ENCODE results near the gene ZSWIM3.

Gene ZSWIM3

GRCh38 chr20:45821947-45822346 lies 35.5 kb upstream of the ZSWIM3 start:
- ATAC-seq: no peak
- TF ChIP-seq BACH2 (CRISPR knock-in tag; IDR thresholded peaks at IDR 0.05; ENCODE audit: borderline replicate concordance): no peak
- TF ChIP-seq PATZ1 (CRISPR knock-in tag; IDR thresholded peaks at IDR 0.05; ENCODE audit: borderline replicate concordance): no peak
- no peak for TF ChIP-seq ISL1 (CRISPR knock-in tag; IDR thresholded peaks at IDR 0.05)
- no peak for TF ChIP-seq ESRRG (CRISPR knock-in tag; IDR thresholded peaks at IDR 0.05)
- TF ChIP-seq CREB5 (CRISPR knock-in tag; IDR thresholded peaks at IDR 0.05; ENCODE audit: low read depth): no peak
- TF ChIP-seq ZFP3 (CRISPR knock-in tag; IDR thresholded peaks at IDR 0.05): no peak
- no peak for TF ChIP-seq TOX (CRISPR knock-in tag; IDR thresholded peaks at IDR 0.05; ENCODE audit: borderline replicate concordance)

GRCh38 chr20:45822857-45823256 lies 34.6 kb upstream of the ZSWIM3 start:
- peak; percentile 75 for ATAC-seq
- TF ChIP-seq ZFP30 (CRISPR knock-in tag; IDR thresholded peaks at IDR 0.05) (no peak), ZNF70 (CRISPR knock-in tag; IDR thresholded peaks at IDR 0.05) (no peak), PATZ1 (CRISPR knock-in tag; IDR thresholded peaks at IDR 0.05; ENCODE audit: borderline replicate concordance) (no peak), ZNF565 (CRISPR knock-in tag; conservative IDR thresholded peaks at IDR 0.05; ENCODE audit: low read depth) (no peak), CSDC2 (CRISPR knock-in tag; IDR thresholded peaks at IDR 0.05) (no peak), RARB (CRISPR knock-in tag; IDR thresholded peaks at IDR 0.05) (no peak), POU6F1 (CRISPR knock-in tag; IDR thresholded peaks at IDR 0.05; ENCODE audit: borderline replicate concordance, low read depth) (no peak), ZNF8 (CRISPR knock-in tag; IDR thresholded peaks at IDR 0.05) (no peak), SNAI2 (CRISPR knock-in tag; IDR thresholded peaks at IDR 0.05) (no peak)

- ATAC-seq: no peak
- TF ChIP-seq ZFP30 (CRISPR knock-in tag; IDR thresholded peaks at IDR 0.05): no peak
- TF ChIP-seq ZNF565 (CRISPR knock-in tag; conservative IDR thresholded peaks at IDR 0.05; ENCODE audit: low read depth): no peak
- TF ChIP-seq POU6F1 (CRISPR knock-in tag; IDR thresholded peaks at IDR 0.05; ENCODE audit: borderline replicate concordance, low read depth): no peak
- no peak for TF ChIP-seq CSRNP3 (CRISPR knock-in tag; IDR thresholded peaks at IDR 0.05)
- TF ChIP-seq TCF4 (CRISPR knock-in tag; IDR thresholded peaks at IDR 0.05; ENCODE audit: borderline replicate concordance): no peak
- TF ChIP-seq CSDC2 (CRISPR knock-in tag; IDR thresholded peaks at IDR 0.05): no peak
- TF ChIP-seq CREB5 (CRISPR knock-in tag; IDR thresholded peaks at IDR 0.05; ENCODE audit: low read depth): no peak
- TF ChIP-seq GLIS3 (CRISPR knock-in tag; IDR thresholded peaks at IDR 0.05): no peak
- TF ChIP-seq ZC3H10 (CRISPR knock-in tag; IDR thresholded peaks at IDR 0.05): no peak
- TF ChIP-seq PPARA (CRISPR knock-in tag; IDR thresholded peaks at IDR 0.05; ENCODE audit: borderline replicate concordance): no peak
- no peak for TF ChIP-seq ZNF8 (CRISPR knock-in tag; IDR thresholded peaks at IDR 0.05)
- TF ChIP-seq PATZ1 (CRISPR knock-in tag; IDR thresholded peaks at IDR 0.05; ENCODE audit: borderline replicate concordance): no peak
These were observed 33.2 kb upstream of the ZSWIM3 start for GRCh38 chr20:45823949-45824835.
